ENCODE measurements around the gene ADNP2. TPM values are rescaled to one million over a fixed set of nuclear protein-coding genes. Genes with fewer than 3 reads are reported as not detected.

Gene ADNP2
- total and polyA plus RNA-seq, 2 of the 4 experiments (the other 2 are of a cell fraction), result 5.6 to 18.3 TPM

GRCh38 chr18:80157708-80158343 lies 48.8 kb downstream of the ADNP2 start (continued):
- TF ChIP-seq CEBPB (IDR thresholded peaks at IDR 0.05; ENCODE audit: low read depth, low read length), result no peak

GRCh38 chr18:80158365-80158764 lies 49.3 kb downstream of the ADNP2 start:
- Histone ChIP-seq H4K5ac (ENCODE audit: low read depth, low read length) (no peak overlapping the region), H3K23ac (ENCODE audit: low read depth, low read length) (no peak overlapping the region), H4K20me1 (ENCODE audit: insufficient read depth, low read length) (no peaks in the 10 kb centered on the region; the same call in 1 of the 2 replicates), H2BK5ac (ENCODE audit: low read depth, low read length, poor library complexity, severe bottlenecking) (no peak overlapping the region), H3K4me3 (ENCODE audit: insufficient read depth, low read depth, low read length) (no peak overlapping the region), H2AK5ac (ENCODE audit: low read depth, low read length) (no peak overlapping the region), H2AK9ac (replicated peaks; ENCODE audit: low read depth, low read length, poor library complexity) (no peak overlapping the region), H3K4ac (ENCODE audit: low read depth, low read length) (no peak overlapping the region), H3K27ac (ENCODE audit: insufficient read depth, low read length) (no peak overlapping the region), H3K14ac (replicated peaks; ENCODE audit: low read depth, low read length) (no peak overlapping the region), H3K9ac (ENCODE audit: low read depth, low read length) (no peak overlapping the region), H2BK120ac (ENCODE audit: low read depth, low read length) (no peak overlapping the region), H3K56ac (ENCODE audit: extremely low read depth, insufficient read depth, low read length) (no peak overlapping the region), H4K8ac (ENCODE audit: low read depth in 2 of 2, low read length in 2 of 2) (no peak overlapping the region), H2AFZ (replicated peaks; ENCODE audit: low read length, poor library complexity) (no peak overlapping the region), H3K9me1 (ENCODE audit: insufficient read depth, low read length) (no peaks in the 10 kb centered on the region), H3K79me1 (ENCODE audit: low read depth in 1 of 2, low read length in 2 of 2) (peaks cover 5 to 6% of the 10 kb centered on the region in 2 experiments; a peak in 2 of 4 replicates), H3K27me3 (ENCODE audit: control insufficient read depth, insufficient read depth, low read length) (no peaks in the 10 kb centered on the region), H2BK15ac (ENCODE audit: low read depth, low read length) (no peak overlapping the region), H4K91ac (ENCODE audit: insufficient read depth, low read depth, low read length) (no peak overlapping the region), H3K36me3 (ENCODE audit: control insufficient read depth, insufficient read depth, low read length) (peaks cover 1% of the 10 kb centered on the region; the same call in 1 of the 2 replicates), H2BK20ac (ENCODE audit: low read depth, low read length) (no peak overlapping the region), H3K4me1 (ENCODE audit: control insufficient read depth, insufficient read depth, low read length) (no peaks in the 10 kb centered on the region), H3K9me3 (ENCODE audit: control insufficient read depth, insufficient read depth, low read length) (no peaks in the 10 kb centered on the region), H3K18ac (ENCODE audit: low read depth, low read length) (no peak overlapping the region), H3K4me2 (ENCODE audit: low read depth, low read length) (no peak overlapping the region)
- CTCF ChIA-PET, result interaction anchor here (0.7 to 2.0 kb wide), 6 partner anchors 8 to 86 kb away, joined by 3 to 5 read pairs (median 4); no protein-coding TSS in a partner anchor
- DNase-seq, result no peak
- no peak for ATAC-seq (ENCODE audit: low read depth)
- dilution Hi-C loops (cut with HindIII; ENCODE audit: low sequenced_read_pairs, unreplicated experiment) (no loop called here), intact Hi-C loops (cut with micrococcal nuclease) (loop anchor here (2.0 kb wide), 1 partner anchor 20 kb away; no protein-coding TSS in a partner anchor), in situ Hi-C loops (cut with MboI; ENCODE audit: low sequenced_read_pairs) (no loop called here)
- no peak for TF ChIP-seq MAFK (IDR thresholded peaks at IDR 0.05; ENCODE audit: low read depth, low read length)
- no peak for TF ChIP-seq MXI1 (IDR thresholded peaks at IDR 0.05; ENCODE audit: borderline replicate concordance, low read depth, low read length)
- no peak for TF ChIP-seq SMC3 (IDR thresholded peaks at IDR 0.05; ENCODE audit: low read depth, low read length)
- no peak for TF ChIP-seq FOS (IDR thresholded peaks at IDR 0.05; ENCODE audit: low read depth, low read length)
- TF ChIP-seq BHLHE40 (IDR thresholded peaks at IDR 0.05; ENCODE audit: low read depth, low read length), result no peak
- no peak for TF ChIP-seq POLR2A (IDR thresholded peaks at IDR 0.05; ENCODE audit: low read depth, low read length)
- TF ChIP-seq ELK1 (IDR thresholded peaks at IDR 0.05; ENCODE audit: borderline replicate concordance, low read depth, low read length), result no peak
- TF ChIP-seq RFX5 (IDR thresholded peaks at IDR 0.05; ENCODE audit: low read depth, low read length), result no peak
- TF ChIP-seq CEBPB (IDR thresholded peaks at IDR 0.05; ENCODE audit: low read depth, low read length), result no peak
- TF ChIP-seq MAZ (IDR thresholded peaks at IDR 0.05; ENCODE audit: borderline replicate concordance, low read depth, low read length), result no peak
- TF ChIP-seq, protein P1, sequence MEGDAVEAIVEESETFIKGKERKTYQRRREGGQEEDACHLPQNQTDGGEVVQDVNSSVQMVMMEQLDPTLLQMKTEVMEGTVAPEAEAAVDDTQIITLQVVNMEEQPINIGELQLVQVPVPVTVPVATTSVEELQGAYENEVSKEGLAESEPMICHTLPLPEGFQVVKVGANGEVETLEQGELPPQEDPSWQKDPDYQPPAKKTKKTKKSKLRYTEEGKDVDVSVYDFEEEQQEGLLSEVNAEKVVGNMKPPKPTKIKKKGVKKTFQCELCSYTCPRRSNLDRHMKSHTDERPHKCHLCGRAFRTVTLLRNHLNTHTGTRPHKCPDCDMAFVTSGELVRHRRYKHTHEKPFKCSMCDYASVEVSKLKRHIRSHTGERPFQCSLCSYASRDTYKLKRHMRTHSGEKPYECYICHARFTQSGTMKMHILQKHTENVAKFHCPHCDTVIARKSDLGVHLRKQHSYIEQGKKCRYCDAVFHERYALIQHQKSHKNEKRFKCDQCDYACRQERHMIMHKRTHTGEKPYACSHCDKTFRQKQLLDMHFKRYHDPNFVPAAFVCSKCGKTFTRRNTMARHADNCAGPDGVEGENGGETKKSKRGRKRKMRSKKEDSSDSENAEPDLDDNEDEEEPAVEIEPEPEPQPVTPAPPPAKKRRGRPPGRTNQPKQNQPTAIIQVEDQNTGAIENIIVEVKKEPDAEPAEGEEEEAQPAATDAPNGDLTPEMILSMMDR (conservative IDR thresholded peaks at IDR 0.05; ENCODE audit: low read depth, low read length), result no peak
- TF ChIP-seq CHD1 (IDR thresholded peaks at IDR 0.05; ENCODE audit: low read depth, low read length), result no peak
- TF ChIP-seq, protein P2, sequence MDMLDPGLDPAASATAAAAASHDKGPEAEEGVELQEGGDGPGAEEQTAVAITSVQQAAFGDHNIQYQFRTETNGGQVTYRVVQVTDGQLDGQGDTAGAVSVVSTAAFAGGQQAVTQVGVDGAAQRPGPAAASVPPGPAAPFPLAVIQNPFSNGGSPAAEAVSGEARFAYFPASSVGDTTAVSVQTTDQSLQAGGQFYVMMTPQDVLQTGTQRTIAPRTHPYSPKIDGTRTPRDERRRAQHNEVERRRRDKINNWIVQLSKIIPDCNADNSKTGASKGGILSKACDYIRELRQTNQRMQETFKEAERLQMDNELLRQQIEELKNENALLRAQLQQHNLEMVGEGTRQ (IDR thresholded peaks at IDR 0.05; ENCODE audit: low read depth, low read length), result no peak
- WGBS, 2 experiments (ENCODE audit: extremely low coverage in 2 of 2, insufficient read length in 1 of 2), result 50% methylated on average over 2 of the region's 5 CpGs; no CpG with 5 or more reads in 1 of the 2 experiments
- no TSS peak for BruUV-seq (replicated peaks)
- POLR2A ChIA-PET (ENCODE audit: unreplicated experiment), result no interaction called here

All from IMR-90 (cell line).